WI38 (cell line): ENCODE results near the gene SMYD3.

Experiments
- H3K4me3 ChIP-seq: 2 replicates; pipeline ENCODE4 v1.5.1; 2011; ENCODE audit warnings: low read depth, mild to moderate bottlenecking, control low read depth, low read length
- CTCF ChIP-seq: IDR thresholded peaks from 2 replicates; pipeline ENCODE4 v1.5.1; 2012; ENCODE audit warnings: low read depth, mild to moderate bottlenecking, control low read depth, low read length

Gene SMYD3

GRCh38 chr1:245901565-245901964 lies 605.5 kb downstream of the SMYD3 start:
- no peak for TF ChIP-seq CTCF
- no peak overlapping the region for H3K4me3 ChIP-seq

GRCh38 chr1:245901037-245901436 lies 606.0 kb downstream of the SMYD3 start:
- no peak overlapping the region for H3K4me3 ChIP-seq
- TF ChIP-seq CTCF = no peak

GRCh38 chr1:245898581-245898980 lies 608.5 kb downstream of the SMYD3 start:
- H3K4me3 ChIP-seq = no peak overlapping the region
- TF ChIP-seq CTCF = no peak

- TF ChIP-seq CTCF = no peak
- no peak overlapping the region for H3K4me3 ChIP-seq
Observed at GRCh38 chr1:245896258-245896657, 610.8 kb downstream of the SMYD3 start.

GRCh38 chr1:245895455-245895959 lies 611.6 kb downstream of the SMYD3 start:
- TF ChIP-seq CTCF = no peak
- H3K4me3 ChIP-seq = no peak overlapping the region

GRCh38 chr1:245894843-245895242 lies 612.2 kb downstream of the SMYD3 start:
- no peak overlapping the region for H3K4me3 ChIP-seq
- TF ChIP-seq CTCF = no peak

GRCh38 chr1:245893025-245893424 lies 614.1 kb downstream of the SMYD3 start:
- no peak overlapping the region for H3K4me3 ChIP-seq
- TF ChIP-seq CTCF = no peak
